B cell (primary cell): ENCODE data around the gene DNAJC4. TPM values are rescaled to one million over a fixed set of nuclear protein-coding genes. Genes with fewer than 3 reads are reported as not detected.
A peak's percentile ranks its signal among the peaks of the same experiment; 100 is the strongest.

ENCODE experiments used
- ATAC-seq: fragments of 200-7000 bp; cut with Tn5 transposase; one replicate; pipeline ENCODE4 v1.10.0; 2021; ENCODE audit warnings: low read depth, mild to moderate bottlenecking, moderate number of reproducible peaks, moderate library complexity
- CTCF ChIA-PET: fragments of 350-600 bp; sonication (Branson Sonifier 250); formaldehyde crosslinking; loops from one replicate; lab custom pipeline; 2021; ENCODE audit warnings: antibody characterized with exemption, inconsistent platforms; lab: Charles Lee
- POLR2A ChIA-PET: fragments of 350-600 bp; sonication (Branson Sonifier 250); formaldehyde crosslinking; loops from one replicate; lab custom pipeline; 2021; ENCODE audit warnings: antibody characterized with exemption; lab: Charles Lee
- DNase-seq: peaks from one replicate; pipeline ENCODE4 v3.0.0; 2013
- H2AFZ ChIP-seq: 2 replicates; pipeline ENCODE4 v1.6.1; 2012; ENCODE audit warnings: mild to moderate bottlenecking, low read depth, low read length; ENCODE audit not compliant: insufficient read depth, poor library complexity, severe bottlenecking
- H3K27ac ChIP-seq, 2 donors: 1 replicate in 1 of 2; 2 replicates in 1 of 2; pipeline ENCODE4 v1.5.1; 2012 to 2013; ENCODE audit warnings: low read length in 2 of 2, mild to moderate bottlenecking in 2 of 2, moderate library complexity in 1 of 2
- H3K27me3 ChIP-seq, 4 experiments: fragments of 200-600 bp in 1 of 4; sonication (generic) in 1 of 4; replicated peaks in 1 of 4; 1 replicate in 2 of 4; 2 replicates in 2 of 4; pipeline versions ENCODE4 v1.6.1 to v1.7.0; 2013 to 2016; ENCODE audit warnings: low read length in 3 of 4, mild to moderate bottlenecking in 2 of 4, mixed read lengths in 1 of 4, moderate library complexity in 1 of 4; ENCODE audit not compliant: insufficient read depth in 4 of 4, control insufficient read depth in 3 of 4; ENCODE audit errors: control extremely low read depth in 1 of 4
- H3K36me3 ChIP-seq, 2 experiments: replicated peaks in 1 of 2; 1 replicate in 1 of 2; 2 replicates in 1 of 2; pipeline versions ENCODE4 v1.6.1 to v1.7.1; 2013; ENCODE audit warnings: low read length in 1 of 2; ENCODE audit not compliant: insufficient read depth in 2 of 2, control insufficient read depth in 1 of 2; ENCODE audit errors: control extremely low read depth in 1 of 2, extremely low read depth in 1 of 2
- H3K4me1 ChIP-seq, 2 donors: fragments of 200-600 bp in 1 of 2; sonication (generic) in 1 of 2; 1 replicate in 1 of 2; 2 replicates in 1 of 2; pipeline versions ENCODE4 v1.5.1 to v1.6.1; 2013 to 2017; ENCODE audit warnings: low read length in 2 of 2; ENCODE audit not compliant: control insufficient read depth in 2 of 2, insufficient read depth in 2 of 2
- H3K4me2 ChIP-seq: replicated peaks from 2 replicates; pipeline ENCODE3; 2012; ENCODE audit warnings: mild to moderate bottlenecking, low read depth, low read length; ENCODE audit not compliant: poor library complexity, severe bottlenecking
- H3K4me3 ChIP-seq, 5 experiments: fragments of 200-600 bp in 1 of 5; sonication (generic) in 1 of 5; 1 replicate in 3 of 5; 2 replicates in 2 of 5; pipeline versions ENCODE4 v1.5.1 to v1.7.0; 2011 to 2016; ENCODE audit warnings: low read length in 4 of 5, mild to moderate bottlenecking in 4 of 5, low read depth in 2 of 5, control low read depth in 1 of 5, moderate library complexity in 1 of 5; ENCODE audit not compliant: insufficient read depth in 1 of 5; ENCODE audit errors: control extremely low read depth in 1 of 5, extremely low read depth in 1 of 5
- H3K79me2 ChIP-seq: fragments of 200-600 bp; sonication (generic); one replicate; pipeline ENCODE4 v1.6.0; 2016; ENCODE audit warnings: low read length; ENCODE audit not compliant: control insufficient read depth, insufficient read depth
- H3K9ac ChIP-seq: fragments of 200-600 bp; sonication (generic); 2 replicates; pipeline ENCODE4 v1.6.1; 2017; ENCODE audit warnings: mild to moderate bottlenecking, low read length, moderate library complexity
- H3K9me3 ChIP-seq, 3 donors: one replicate each; pipeline versions ENCODE4 v1.6.1 to v1.7.1; 2013; ENCODE audit warnings: low read length in 2 of 3; ENCODE audit not compliant: control insufficient read depth in 2 of 3, insufficient read depth in 1 of 3; ENCODE audit errors: control extremely low read depth in 1 of 3
- H4K20me1 ChIP-seq: 2 replicates; pipeline ENCODE4 v1.6.0; 2012; ENCODE audit warnings: mild to moderate bottlenecking, low read length; ENCODE audit not compliant: insufficient read depth, control insufficient read depth, poor library complexity, severe bottlenecking
- H3K27ac Mint-ChIP-seq: one replicate; pipeline ENCODE4 v1.8.0; 2021; ENCODE audit warnings: mixed read lengths
- H3K27me3 Mint-ChIP-seq: one replicate; pipeline ENCODE4 v1.8.0; 2021; ENCODE audit warnings: mixed read lengths
- H3K4me1 Mint-ChIP-seq: one replicate; pipeline ENCODE4 v1.8.0; 2021; ENCODE audit warnings: mixed read lengths
- H3K4me3 Mint-ChIP-seq: one replicate; pipeline ENCODE4 v1.8.0; 2021; ENCODE audit warnings: mixed read lengths
- H3K9me3 Mint-ChIP-seq: one replicate; pipeline ENCODE4 v1.8.0; 2022; ENCODE audit warnings: mixed read lengths; ENCODE audit not compliant: insufficient read depth
- CTCF ChIP-seq: fragments of 200-600 bp; IDR thresholded peaks from one replicate; pipeline ENCODE4 v1.8.0; 2022; ENCODE audit warnings: antibody characterized with exemption, mild to moderate bottlenecking
- EZH2 ChIP-seq: IDR thresholded peaks from 2 replicates; pipeline ENCODE4 v1.6.1; 2012; ENCODE audit warnings: borderline replicate concordance, low read depth, mild to moderate bottlenecking, moderate library complexity, low read length; ENCODE audit not compliant: insufficient read depth, poor library complexity, severe bottlenecking
- WGBS: methylation state at CpG from one replicate; pipeline ENCODE4 v1.1.5; 2013; ENCODE audit warnings: missing lambda C conversion rate; ENCODE audit not compliant: insufficient coverage; 5-methylcytosine and 5-hydroxymethylcytosine counted together
- intact Hi-C: fragments of 100-400 bp; cut with micrococcal nuclease; formaldehyde crosslinking; loops from one replicate; pipeline ENCODE4 v1.10.0; 2022
- polyA plus RNA-seq: library from polyadenylated mRNA; depleted of rRNA; stranded (reverse); fragments of >200 nt; gene quantifications from 2 replicates; pipeline ENCODE4 v1.2.3, GENCODE V29; 2012
- total RNA-seq, 2 donors: library from RNA; stranded (reverse); fragments of 120-200 nt in 1 of 2; gene quantifications; 1 replicate in 1 of 2; 2 replicates in 1 of 2; pipeline versions ENCODE4 v1.2.3 to v1.2.4, GENCODE V29; 2013 to 2022

DNAJC4 gene
- total and polyA plus RNA-seq, 2 donors (not counting 1 experiment from before 2014, with no cell fraction given) = 74.4 to 105 TPM

GRCh38 chr11:64281957-64282770 is 51.8 kb downstream of the DNAJC4 start:
- TF ChIP-seq EZH2 (no peak), CTCF (no peak)
- ATAC-seq (no peak), DNase-seq (no peak)
- WGBS = 100% methylated on average over 13 of the region's 22 CpGs
- Histone ChIP-seq H3K4me2 (no peak overlapping the region), H3K4me3 (no peak overlapping the region), H3K4me1 (peaks cover 13 to 18% of the 10 kb centered on the region in 2 donors), H3K79me2 (peaks cover 34% of the 10 kb centered on the region), H4K20me1 (peaks cover 3% of the 10 kb centered on the region), H3K9ac (no peak overlapping the region), H2AFZ (no peak overlapping the region), H3K36me3 (peaks cover 0 to 13% of the 10 kb centered on the region in 2 experiments), H3K27me3 (no peaks in the 10 kb centered on the region), H3K9me3 (no peaks in the 10 kb centered on the region), H3K27ac (no peak overlapping the region)
- ChIA-PET CTCF (interaction anchor here (1.6 to 4.6 kb wide), 3 partner anchors 11 to 78 kb away, joined by 3 to 33 read pairs (median 8); no protein-coding TSS in a partner anchor), POLR2A (interaction anchor here (5.7 kb wide), 1 partner anchor 12 kb away, joined by 67 read pairs; no protein-coding TSS in a partner anchor)
- H3K27me3 Mint-ChIP-seq = no peaks in the 10 kb centered on the region
- no peak overlapping the region for H3K4me3 Mint-ChIP-seq
- intact Hi-C loops = no loop called here
- peaks cover 20% of the 10 kb centered on the region for H3K4me1 Mint-ChIP-seq
- no peaks in the 10 kb centered on the region for H3K9me3 Mint-ChIP-seq
- no peak overlapping the region for H3K27ac Mint-ChIP-seq

- Mint-ChIP-seq H3K27ac (no peak overlapping the region), H3K4me3 (peak overlapping the region; percentile 90), H3K27me3 (no peaks in the 10 kb centered on the region), H3K4me1 (peaks cover 20% of the 10 kb centered on the region), H3K9me3 (no peaks in the 10 kb centered on the region)
- Histone ChIP-seq H3K27me3 (no peaks in the 10 kb centered on the region), H3K27ac (no peak overlapping the region), H3K79me2 (peaks cover 34% of the 10 kb centered on the region), H3K9me3 (no peaks in the 10 kb centered on the region), H3K4me3 (no peak overlapping the region), H3K9ac (no peak overlapping the region), H2AFZ (no peak overlapping the region), H3K4me2 (no peak overlapping the region), H3K4me1 (peaks cover 13 to 18% of the 10 kb centered on the region in 2 donors), H4K20me1 (peaks cover 10% of the 10 kb centered on the region), H3K36me3 (peaks cover 0 to 13% of the 10 kb centered on the region in 2 experiments)
- ATAC-seq (no peak), DNase-seq (no peak)
- ChIA-PET POLR2A (interaction anchor here (5.7 kb wide), 1 partner anchor 13 kb away, joined by 67 read pairs; no protein-coding TSS in a partner anchor), CTCF (interaction anchor here (1.0 to 4.6 kb wide), 5 partner anchors 12 to 87 kb away, joined by 3 to 33 read pairs (median 14); partner anchors contain the start of gene CATSPERZ)
- TF ChIP-seq CTCF (no peak), EZH2 (no peak)
- intact Hi-C loops = no loop called here
- WGBS = no CpG with 5 or more reads among the region's 3 CpGs
Measured at GRCh38 chr11:64283092-64283491, 52.7 kb downstream of the DNAJC4 start.
